Measurements from ENCODE around the gene CTNND1. TPM values are rescaled to one million over a fixed set of nuclear protein-coding genes. Genes with fewer than 3 reads are reported as not detected.

CTNND1 gene
- total and polyA plus RNA-seq, 9 of the 15 experiments (the other 6 are each of a cell fraction or from before 2014, with no cell fraction given): 11.1 to 74.0 (median 43.3) TPM

- TF ChIP-seq ZSCAN29 (IDR thresholded peaks at IDR 0.05) (0 out of 2 replicates have a peak, but pooled peaks have one; percentile 49), ZNF696 (CRISPR knock-in tag; conservative IDR thresholded peaks at IDR 0.05) (no peak), ZNF79 (CRISPR knock-in tag; IDR thresholded peaks at IDR 0.05; ENCODE audit: low read depth) (no peak), CBX1 (IDR thresholded peaks at IDR 0.05; ENCODE audit: low read depth) (no peak), SMARCA5 (IDR thresholded peaks at IDR 0.05) (no peak), ZKSCAN8 (CRISPR knock-in tag; IDR thresholded peaks at IDR 0.05) (0 out of 2 replicates have a peak, but pooled peaks have one; percentile 36), NUFIP1 (IDR thresholded peaks at IDR 0.05; ENCODE audit: partially characterized antibody) (no peak), KDM5B (IDR thresholded peaks at IDR 0.05; ENCODE audit: insufficient replicate concordance, low read depth, low read length) (peak; percentile 73), SMC3 (conservative IDR thresholded peaks at IDR 0.05; ENCODE audit: insufficient read depth, low read depth, low read length) (no peak), EGR1 (conservative IDR thresholded peaks at IDR 0.05) (no peak), E2F3 (CRISPR knock-in tag; IDR thresholded peaks at IDR 0.05) (no peak), PRMT5 (CRISPR knock-in tag; IDR thresholded peaks at IDR 0.05) (no peak), PHB2 (IDR thresholded peaks at IDR 0.05; ENCODE audit: low read depth) (no peak), TEAD1 (CRISPR knock-in tag; IDR thresholded peaks at IDR 0.05) (no peak), LEF1 (IDR thresholded peaks at IDR 0.05) (peak; percentile 56; the same call in 1 of the 2 replicates), ZNF175 (CRISPR knock-in tag; IDR thresholded peaks at IDR 0.05; ENCODE audit: low read depth) (peak; percentile 62; the same call in 1 of the 2 replicates), RHOXF2B (CRISPR knock-in tag; conservative IDR thresholded peaks at IDR 0.05) (no peak), ELF4 (CRISPR knock-in tag; IDR thresholded peaks at IDR 0.05) (no peak), ZNF282 (CRISPR knock-in tag; IDR thresholded peaks at IDR 0.05) (no peak), CXXC5 (CRISPR knock-in tag; IDR thresholded peaks at IDR 0.05) (no peak), FOXK1 (CRISPR knock-in tag; IDR thresholded peaks at IDR 0.05; ENCODE audit: borderline replicate concordance) (no peak), NFATC3 (IDR thresholded peaks at IDR 0.05) (no peak), ZNF140 (CRISPR knock-in tag; IDR thresholded peaks at IDR 0.05) (no peak), TAL1 (IDR thresholded peaks at IDR 0.05) (no peak), ELF2 (CRISPR knock-in tag; IDR thresholded peaks at IDR 0.05) (no peak)
- TF ChIP-seq, protein P1, sequence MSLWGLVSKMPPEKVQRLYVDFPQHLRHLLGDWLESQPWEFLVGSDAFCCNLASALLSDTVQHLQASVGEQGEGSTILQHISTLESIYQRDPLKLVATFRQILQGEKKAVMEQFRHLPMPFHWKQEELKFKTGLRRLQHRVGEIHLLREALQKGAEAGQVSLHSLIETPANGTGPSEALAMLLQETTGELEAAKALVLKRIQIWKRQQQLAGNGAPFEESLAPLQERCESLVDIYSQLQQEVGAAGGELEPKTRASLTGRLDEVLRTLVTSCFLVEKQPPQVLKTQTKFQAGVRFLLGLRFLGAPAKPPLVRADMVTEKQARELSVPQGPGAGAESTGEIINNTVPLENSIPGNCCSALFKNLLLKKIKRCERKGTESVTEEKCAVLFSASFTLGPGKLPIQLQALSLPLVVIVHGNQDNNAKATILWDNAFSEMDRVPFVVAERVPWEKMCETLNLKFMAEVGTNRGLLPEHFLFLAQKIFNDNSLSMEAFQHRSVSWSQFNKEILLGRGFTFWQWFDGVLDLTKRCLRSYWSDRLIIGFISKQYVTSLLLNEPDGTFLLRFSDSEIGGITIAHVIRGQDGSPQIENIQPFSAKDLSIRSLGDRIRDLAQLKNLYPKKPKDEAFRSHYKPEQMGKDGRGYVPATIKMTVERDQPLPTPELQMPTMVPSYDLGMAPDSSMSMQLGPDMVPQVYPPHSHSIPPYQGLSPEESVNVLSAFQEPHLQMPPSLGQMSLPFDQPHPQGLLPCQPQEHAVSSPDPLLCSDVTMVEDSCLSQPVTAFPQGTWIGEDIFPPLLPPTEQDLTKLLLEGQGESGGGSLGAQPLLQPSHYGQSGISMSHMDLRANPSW (CRISPR knock-in tag; IDR thresholded peaks at IDR 0.05): no peak
- TF ChIP-seq, protein P2, sequence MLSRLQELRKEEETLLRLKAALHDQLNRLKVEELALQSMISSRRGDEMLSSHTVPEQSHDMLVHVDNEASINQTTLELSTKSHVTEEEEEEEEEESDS (CRISPR knock-in tag; IDR thresholded peaks at IDR 0.05): no peak
- TF ChIP-seq, protein P3, sequence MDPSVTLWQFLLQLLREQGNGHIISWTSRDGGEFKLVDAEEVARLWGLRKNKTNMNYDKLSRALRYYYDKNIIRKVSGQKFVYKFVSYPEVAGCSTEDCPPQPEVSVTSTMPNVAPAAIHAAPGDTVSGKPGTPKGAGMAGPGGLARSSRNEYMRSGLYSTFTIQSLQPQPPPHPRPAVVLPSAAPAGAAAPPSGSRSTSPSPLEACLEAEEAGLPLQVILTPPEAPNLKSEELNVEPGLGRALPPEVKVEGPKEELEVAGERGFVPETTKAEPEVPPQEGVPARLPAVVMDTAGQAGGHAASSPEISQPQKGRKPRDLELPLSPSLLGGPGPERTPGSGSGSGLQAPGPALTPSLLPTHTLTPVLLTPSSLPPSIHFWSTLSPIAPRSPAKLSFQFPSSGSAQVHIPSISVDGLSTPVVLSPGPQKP (CRISPR knock-in tag; IDR thresholded peaks at IDR 0.05): no peak
These were observed at the start of gene CTNND1 (continued) for GRCh38 chr11:57761301-57762234.

Data from K562 (cell line).